Mesothelial cell of epicardium (in vitro differentiated cells): Measurements from ENCODE around the gene WDR70. TPM values are rescaled to one million over a fixed set of nuclear protein-coding genes. Genes with fewer than 3 reads are reported as not detected.

Experiments
- DNase-seq, 2 experiments: peaks; one replicate each; pipeline ENCODE4 v3.0.0; 2021; ENCODE audit warnings: low spot score in 2 of 2; ENCODE audit not compliant: unreplicated experiment in 2 of 2
- H3K27ac Mint-ChIP-seq: 2 replicates; pipeline ENCODE4 v1.8.0; 2021; ENCODE audit warnings: mixed read lengths
- H3K27me3 Mint-ChIP-seq: 2 replicates; pipeline ENCODE4 v1.8.0; 2021; ENCODE audit warnings: low read depth, mixed read lengths
- H3K36me3 Mint-ChIP-seq: 2 replicates; pipeline ENCODE4 v1.8.0; 2021; ENCODE audit warnings: mixed read lengths
- H3K4me1 Mint-ChIP-seq: 2 replicates; pipeline ENCODE4 v1.8.0; 2021; ENCODE audit warnings: mixed read lengths
- H3K4me3 Mint-ChIP-seq: 2 replicates; pipeline ENCODE4 v1.8.0; 2021; ENCODE audit warnings: mild to moderate bottlenecking, moderate library complexity, mixed read lengths
- H3K9me3 Mint-ChIP-seq: 2 replicates; pipeline ENCODE4 v1.8.0; 2021; ENCODE audit warnings: mixed read lengths
- total RNA-seq: library from RNA; stranded (reverse); gene quantifications from 3 replicates; pipeline ENCODE4 v1.2.1, GENCODE V29; 2021
- TF ChIP-seq, protein P1 (sequence below): fragments of 200-600 bp; sonication (generic); IDR thresholded peaks from one replicate; pipeline ENCODE4 v1.5.0; 2021; ENCODE audit warnings: antibody characterized with exemption; ENCODE audit not compliant: unreplicated experiment

The WDR70 gene
- total RNA-seq, 1 donor from 2014 or later = 47.8 TPM

- no peaks in the 10 kb centered on the region for H3K9me3 Mint-ChIP-seq
- H3K4me3 Mint-ChIP-seq = no peak overlapping the region
- H3K27ac Mint-ChIP-seq = no peak overlapping the region
- no peaks in the 10 kb centered on the region for H3K27me3 Mint-ChIP-seq
- no peak for DNase-seq
- peaks cover 25% of the 10 kb centered on the region for H3K36me3 Mint-ChIP-seq
- H3K4me1 Mint-ChIP-seq = peaks cover 8% of the 10 kb centered on the region
- TF ChIP-seq, protein P1, sequence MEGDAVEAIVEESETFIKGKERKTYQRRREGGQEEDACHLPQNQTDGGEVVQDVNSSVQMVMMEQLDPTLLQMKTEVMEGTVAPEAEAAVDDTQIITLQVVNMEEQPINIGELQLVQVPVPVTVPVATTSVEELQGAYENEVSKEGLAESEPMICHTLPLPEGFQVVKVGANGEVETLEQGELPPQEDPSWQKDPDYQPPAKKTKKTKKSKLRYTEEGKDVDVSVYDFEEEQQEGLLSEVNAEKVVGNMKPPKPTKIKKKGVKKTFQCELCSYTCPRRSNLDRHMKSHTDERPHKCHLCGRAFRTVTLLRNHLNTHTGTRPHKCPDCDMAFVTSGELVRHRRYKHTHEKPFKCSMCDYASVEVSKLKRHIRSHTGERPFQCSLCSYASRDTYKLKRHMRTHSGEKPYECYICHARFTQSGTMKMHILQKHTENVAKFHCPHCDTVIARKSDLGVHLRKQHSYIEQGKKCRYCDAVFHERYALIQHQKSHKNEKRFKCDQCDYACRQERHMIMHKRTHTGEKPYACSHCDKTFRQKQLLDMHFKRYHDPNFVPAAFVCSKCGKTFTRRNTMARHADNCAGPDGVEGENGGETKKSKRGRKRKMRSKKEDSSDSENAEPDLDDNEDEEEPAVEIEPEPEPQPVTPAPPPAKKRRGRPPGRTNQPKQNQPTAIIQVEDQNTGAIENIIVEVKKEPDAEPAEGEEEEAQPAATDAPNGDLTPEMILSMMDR = no peak
Observed at GRCh38 chr5:37730896-37731455, 351.9 kb downstream of the WDR70 start.

DNA sequence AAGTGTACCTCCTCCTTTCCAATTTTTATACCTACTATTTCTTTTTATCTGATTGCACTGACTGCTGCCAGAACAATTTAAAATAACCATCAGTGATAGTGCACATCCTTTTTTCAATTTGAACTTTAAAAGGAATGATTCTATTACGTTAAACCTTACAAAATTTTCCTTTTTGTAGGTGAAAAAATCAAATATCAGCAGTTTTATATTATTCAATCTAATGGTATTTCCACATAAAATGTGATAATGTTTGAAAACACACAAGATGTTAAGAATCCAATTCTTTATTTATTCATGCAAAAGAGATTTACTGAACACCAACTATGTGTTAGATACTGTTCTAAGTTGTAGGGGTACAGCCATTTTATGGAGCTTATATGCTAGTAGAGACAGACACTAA lies 355.0 kb downstream of the WDR70 start:
- Mint-ChIP-seq H3K27me3 (no peaks in the 10 kb centered on the region), H3K27ac (no peak overlapping the region), H3K4me3 (no peak overlapping the region), H3K4me1 (peaks cover 16% of the 10 kb centered on the region), H3K9me3 (no peaks in the 10 kb centered on the region), H3K36me3 (peaks cover 13% of the 10 kb centered on the region)
- no peak for DNase-seq
- TF ChIP-seq, protein P1 = no peak

DNA sequence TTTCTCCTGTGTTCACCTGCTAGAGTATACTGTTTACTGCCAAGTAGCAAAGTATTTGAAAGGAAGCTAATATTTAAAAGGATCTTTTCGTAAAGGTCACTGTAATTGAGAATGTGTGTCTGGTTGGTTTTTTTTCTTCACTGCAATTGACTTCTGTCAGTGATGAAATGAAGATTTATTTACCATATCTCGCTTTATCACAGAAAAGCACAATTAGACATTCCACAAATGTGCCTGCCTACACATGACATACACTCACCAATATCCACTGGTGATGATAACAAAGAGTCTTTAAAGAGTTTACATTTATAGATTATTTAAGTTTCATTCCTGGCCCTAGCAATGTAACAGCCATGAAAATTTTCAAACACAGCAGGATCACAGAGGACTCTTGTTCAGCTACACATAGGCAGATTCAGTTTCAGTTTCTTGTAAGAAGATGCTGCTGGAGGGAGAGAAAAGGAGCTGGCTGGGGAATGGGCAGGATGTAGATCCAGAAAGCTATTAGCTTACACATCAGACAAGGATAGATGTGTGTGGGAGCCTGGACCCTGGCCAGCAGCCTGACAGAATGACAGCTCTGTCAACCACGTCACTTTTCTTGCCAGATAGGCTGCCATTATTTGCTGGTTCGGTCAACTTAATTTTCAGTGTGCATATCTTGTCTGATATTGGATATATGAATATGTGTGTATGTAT lies 356.7 kb downstream of the WDR70 start:
- Mint-ChIP-seq H3K4me3 (no peak overlapping the region), H3K36me3 (peaks cover 2% of the 10 kb centered on the region), H3K9me3 (no peaks in the 10 kb centered on the region), H3K27me3 (no peaks in the 10 kb centered on the region), H3K4me1 (peaks cover 16% of the 10 kb centered on the region), H3K27ac (no peak overlapping the region)
- TF ChIP-seq, protein P1 = no peak
- DNase-seq = no peak

- no peak overlapping the region for H3K27ac Mint-ChIP-seq
- TF ChIP-seq, protein P1 = no peak
- no peak overlapping the region for H3K4me3 Mint-ChIP-seq
Observed at GRCh38 chr5:37736397-37736796, 357.3 kb downstream of the WDR70 start.

GRCh38 chr5:37737326-37738056 lies 358.4 kb downstream of the WDR70 start:
- Mint-ChIP-seq H3K9me3 (peaks cover 13% of the 10 kb centered on the region), H3K27ac (no peak overlapping the region), H3K27me3 (no peaks in the 10 kb centered on the region), H3K36me3 (peaks cover 17% of the 10 kb centered on the region), H3K4me3 (no peak overlapping the region), H3K4me1 (peaks cover 16% of the 10 kb centered on the region)
- no peak for DNase-seq
- TF ChIP-seq, protein P1 = no peak

More at GRCh38 chr5:37736397-37736796, 357.3 kb downstream of the WDR70 start:
- Mint-ChIP-seq H3K36me3 (peaks cover 6% of the 10 kb centered on the region), H3K4me1 (peaks cover 16% of the 10 kb centered on the region), H3K27me3 (no peaks in the 10 kb centered on the region), H3K9me3 (peaks cover 2% of the 10 kb centered on the region)
- DNase-seq = no peak
